PC-3 (cell line): ENCODE data around the gene CCR5AS.

ENCODE experiments used
- ATAC-seq: fragments of 200-7000 bp; cut with Tn5 transposase; 2 replicates; pipeline ENCODE4 v1.9.1; 2020; ENCODE audit warnings: mild to moderate bottlenecking, moderate library complexity
- BruUV-seq: library from RNA; stranded (reverse); fragments of 400-500 nt; replicated peaks from 2 replicates; lab custom pipeline; 2021; lab: Mats Ljungman, UMichigan
- CTCF ChIA-PET: fragments of 300-600 bp; sonication (Branson Sonifier 250); formaldehyde crosslinking; loops from one replicate; lab custom pipeline; 2022; ENCODE audit warnings: antibody characterized with exemption; lab: Charles Lee
- POLR2A ChIA-PET: fragments of 300-600 bp; sonication (Branson Sonifier 250); formaldehyde crosslinking; loops from one replicate; lab custom pipeline; 2022; ENCODE audit warnings: antibody characterized with exemption; ENCODE audit not compliant: unreplicated experiment; lab: Charles Lee
- DNase-seq: peaks from one replicate; pipeline ENCODE4 v3.0.0-alpha.2; 2015
- H2AFZ ChIP-seq: fragments of 300-600 bp; sonication (generic); 2 replicates; pipeline ENCODE4 v1.6.0; 2016; ENCODE audit warnings: antibody characterized with exemption, low read length
- H3F3A ChIP-seq: fragments of 300-600 bp; sonication (generic); one replicate; pipeline ENCODE4 v1.6.0; 2017; ENCODE audit warnings: antibody characterized with exemption, low read length, control low read depth, mild to moderate bottlenecking; ENCODE audit not compliant: unreplicated experiment
- H3K27ac ChIP-seq: fragments of 300-600 bp; sonication (generic); 2 replicates; pipeline ENCODE4 v1.5.1; 2016; ENCODE audit warnings: mild to moderate bottlenecking, low read length
- H3K27me3 ChIP-seq: fragments of 300-600 bp; sonication (generic); 2 replicates; pipeline ENCODE4 v1.6.1; 2016; ENCODE audit warnings: low read length, mixed read lengths
- H3K36me3 ChIP-seq: fragments of 300-600 bp; sonication (generic); 2 replicates; pipeline ENCODE4 v1.6.1; 2016; ENCODE audit warnings: low read depth, mixed run types, low read length, mixed read lengths
- H3K4me1 ChIP-seq: fragments of 300-600 bp; sonication (generic); 2 replicates; pipeline ENCODE4 v1.5.1; 2016; ENCODE audit warnings: low read length; ENCODE audit not compliant: insufficient read depth
- H3K4me2 ChIP-seq: fragments of 300-600 bp; sonication (generic); 2 replicates; pipeline ENCODE4 v1.6.0; 2016; ENCODE audit warnings: low read length
- H3K4me3 ChIP-seq: fragments of 300-600 bp; sonication (generic); 2 replicates; pipeline ENCODE4 v1.5.1; 2016; ENCODE audit warnings: mild to moderate bottlenecking, low read length, mixed read lengths
- H3K79me2 ChIP-seq: fragments of 300-600 bp; sonication (generic); 2 replicates; pipeline ENCODE4 v1.6.1; 2017; ENCODE audit warnings: low read length, mixed read lengths
- H3K9ac ChIP-seq: fragments of 300-600 bp; sonication (generic); 2 replicates; pipeline ENCODE4 v1.6.0; 2016; ENCODE audit warnings: mild to moderate bottlenecking, low read length
- H3K9me2 ChIP-seq: fragments of 300-600 bp; sonication (generic); replicated peaks from 2 replicates; pipeline ENCODE4 v1.6.1; 2016; ENCODE audit warnings: mixed run types, low read length, mixed read lengths
- H3K9me3 ChIP-seq: fragments of 300-600 bp; sonication (generic); 2 replicates; pipeline ENCODE4 v1.6.1; 2016; ENCODE audit warnings: low read length, mixed read lengths
- H4K20me1 ChIP-seq: fragments of 300-600 bp; sonication (generic); 2 replicates; pipeline ENCODE4 v1.6.1; 2016; ENCODE audit warnings: low read length, mixed read lengths
- EZH2 ChIP-seq: fragments of 300-600 bp; sonication (generic); IDR thresholded peaks from one replicate; pipeline ENCODE4 v1.6.1; 2017; ENCODE audit warnings: antibody characterized with exemption, mild to moderate bottlenecking, low read length; ENCODE audit not compliant: unreplicated experiment
- EZH2phosphoT487 ChIP-seq: fragments of 300-600 bp; sonication (generic); IDR thresholded peaks from 2 replicates; pipeline ENCODE4 v1.6.1; 2018; ENCODE audit warnings: mild to moderate bottlenecking, antibody characterized with exemption, low read length, borderline replicate concordance
- intact Hi-C: fragments of 100-400 bp; cut with micrococcal nuclease; formaldehyde crosslinking; loops from 2 replicates; pipeline ENCODE4 v1.9.0; 2023
- TF ChIP-seq, protein P1 (sequence below): fragments of 300-600 bp; sonication (generic); conservative IDR thresholded peaks from 2 replicates; pipeline ENCODE4 v1.5.1; 2017; ENCODE audit warnings: antibody characterized with exemption, low read depth, mild to moderate bottlenecking, low read length

The CCR5AS gene

DNA sequence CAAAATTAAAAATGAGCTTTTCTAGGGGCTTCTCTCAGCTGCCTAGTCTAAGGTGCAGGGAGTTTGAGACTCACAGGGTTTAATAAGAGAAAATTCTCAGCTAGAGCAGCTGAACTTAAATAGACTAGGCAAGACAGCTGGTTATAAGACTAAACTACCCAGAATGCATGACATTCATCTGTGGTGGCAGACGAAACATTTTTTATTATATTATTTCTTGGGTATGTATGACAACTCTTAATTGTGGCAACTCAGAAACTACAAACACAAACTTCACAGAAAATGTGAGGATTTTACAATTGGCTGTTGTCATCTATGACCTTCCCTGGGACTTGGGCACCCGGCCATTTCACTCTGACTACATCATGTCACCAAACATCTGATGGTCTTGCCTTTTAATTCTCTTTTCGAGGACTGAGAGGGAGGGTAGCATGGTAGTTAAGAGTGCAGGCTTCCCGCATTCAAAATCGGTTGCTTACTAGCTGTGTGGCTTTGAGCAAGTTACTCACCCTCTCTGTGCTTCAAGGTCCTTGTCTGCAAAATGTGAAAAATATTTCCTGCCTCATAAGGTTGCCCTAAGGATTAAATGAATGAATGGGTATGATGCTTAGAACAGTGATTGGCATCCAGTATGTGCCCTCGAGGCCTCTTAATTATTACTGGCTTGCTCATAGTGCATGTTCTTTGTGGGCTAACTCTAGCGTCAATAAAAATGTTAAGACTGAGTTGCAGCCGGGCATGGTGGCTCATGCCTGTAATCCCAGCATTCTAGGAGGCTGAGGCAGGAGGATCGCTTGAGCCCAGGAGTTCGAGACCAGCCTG, 35.1 kb downstream of the CCR5AS start:
- Histone ChIP-seq H2AFZ (no peak overlapping the region), H3K27ac (no peak overlapping the region), H3F3A (no peaks in the 10 kb centered on the region), H3K9me2 (no peaks in the 10 kb centered on the region), H3K79me2 (no peaks in the 10 kb centered on the region), H3K4me3 (no peak overlapping the region), H3K27me3 (no peaks in the 10 kb centered on the region), H3K9me3 (no peaks in the 10 kb centered on the region), H3K36me3 (no peaks in the 10 kb centered on the region; the same call in 1 of the 2 replicates), H4K20me1 (no peaks in the 10 kb centered on the region), H3K9ac (no peak overlapping the region), H3K4me2 (no peak overlapping the region), H3K4me1 (peaks cover 13% of the 10 kb centered on the region)
- ATAC-seq (no peak), DNase-seq (peak; percentile 46)
- BruUV-seq, result no TSS peak
- POLR2A ChIA-PET, result no interaction called here
- intact Hi-C loops, result loop anchor here (1.0 kb wide), 1 partner anchor 283 kb away; no protein-coding TSS in a partner anchor
- TF ChIP-seq, protein P1, sequence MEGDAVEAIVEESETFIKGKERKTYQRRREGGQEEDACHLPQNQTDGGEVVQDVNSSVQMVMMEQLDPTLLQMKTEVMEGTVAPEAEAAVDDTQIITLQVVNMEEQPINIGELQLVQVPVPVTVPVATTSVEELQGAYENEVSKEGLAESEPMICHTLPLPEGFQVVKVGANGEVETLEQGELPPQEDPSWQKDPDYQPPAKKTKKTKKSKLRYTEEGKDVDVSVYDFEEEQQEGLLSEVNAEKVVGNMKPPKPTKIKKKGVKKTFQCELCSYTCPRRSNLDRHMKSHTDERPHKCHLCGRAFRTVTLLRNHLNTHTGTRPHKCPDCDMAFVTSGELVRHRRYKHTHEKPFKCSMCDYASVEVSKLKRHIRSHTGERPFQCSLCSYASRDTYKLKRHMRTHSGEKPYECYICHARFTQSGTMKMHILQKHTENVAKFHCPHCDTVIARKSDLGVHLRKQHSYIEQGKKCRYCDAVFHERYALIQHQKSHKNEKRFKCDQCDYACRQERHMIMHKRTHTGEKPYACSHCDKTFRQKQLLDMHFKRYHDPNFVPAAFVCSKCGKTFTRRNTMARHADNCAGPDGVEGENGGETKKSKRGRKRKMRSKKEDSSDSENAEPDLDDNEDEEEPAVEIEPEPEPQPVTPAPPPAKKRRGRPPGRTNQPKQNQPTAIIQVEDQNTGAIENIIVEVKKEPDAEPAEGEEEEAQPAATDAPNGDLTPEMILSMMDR, result no peak
- CTCF ChIA-PET, result interaction anchor here (0.6 to 1.2 kb wide), 9 partner anchors 15 to 306 kb away, joined by 3 to 9 read pairs (median 4); partner anchors contain the start of genes CCR5AS and CCRL2

DNA sequence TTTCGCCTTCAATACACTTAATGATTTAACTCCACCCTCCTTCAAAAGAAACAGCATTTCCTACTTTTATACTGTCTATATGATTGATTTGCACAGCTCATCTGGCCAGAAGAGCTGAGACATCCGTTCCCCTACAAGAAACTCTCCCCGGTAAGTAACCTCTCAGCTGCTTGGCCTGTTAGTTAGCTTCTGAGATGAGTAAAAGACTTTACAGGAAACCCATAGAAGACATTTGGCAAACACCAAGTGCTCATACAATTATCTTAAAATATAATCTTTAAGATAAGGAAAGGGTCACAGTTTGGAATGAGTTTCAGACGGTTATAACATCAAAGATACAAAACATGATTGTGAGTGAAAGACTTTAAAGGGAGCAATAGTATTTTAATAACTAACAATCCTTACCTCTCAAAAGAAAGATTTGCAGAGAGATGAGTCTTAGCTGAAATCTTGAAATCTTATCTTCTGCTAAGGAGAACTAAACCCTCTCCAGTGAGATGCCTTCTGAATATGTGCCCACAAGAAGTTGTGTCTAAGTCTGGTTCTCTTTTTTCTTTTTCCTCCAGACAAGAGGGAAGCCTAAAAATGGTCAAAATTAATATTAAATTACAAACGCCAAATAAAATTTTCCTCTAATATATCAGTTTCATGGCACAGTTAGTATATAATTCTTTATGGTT, 35.9 kb downstream of the CCR5AS start, which contains the start of gene CCR5:
Gene CCR5, plus strand, starts transcription at position 108 of the 680 bp plus-strand sequence. CDS start 1,957 bp downstream, outside the sequence.
- Histone ChIP-seq H3K79me2 (no peaks in the 10 kb centered on the region), H3K36me3 (no peaks in the 10 kb centered on the region; the same call in 1 of the 2 replicates), H2AFZ (0 out of 2 replicates have a peak within 1 kb of the TSS, but pooled peaks have one; percentile 19), H3F3A (no peaks in the 10 kb centered on the region), H3K27me3 (no peaks in the 10 kb centered on the region), H3K4me2 (no peak within 1 kb of the TSS), H3K9me2 (no peaks in the 10 kb centered on the region), H3K9ac (no peak within 1 kb of the TSS), H3K27ac (no peak within 1 kb of the TSS), H3K9me3 (no peaks in the 10 kb centered on the region), H3K4me1 (peaks cover 13% of the 10 kb centered on the region), H3K4me3 (no peak within 1 kb of the TSS), H4K20me1 (no peaks in the 10 kb centered on the region)
- DNase-seq, result peak; percentile 35
- no TSS peak for BruUV-seq
- CTCF ChIA-PET, result interaction anchor here (0.6 to 1.3 kb wide), 5 partner anchors 117 to 432 kb away, joined by 3 to 9 read pairs (median 3); no protein-coding TSS in a partner anchor
- TF ChIP-seq, protein P1, result no peak
- TF ChIP-seq EZH2phosphoT487, result no peak
- no peak for TF ChIP-seq EZH2
- no peak for ATAC-seq
- intact Hi-C loops, result no loop called here
- POLR2A ChIA-PET, result no interaction called here
